Body of pancreas (tissue), 4 donors: Measurements from ENCODE around the gene RASGRF2. TPM values are rescaled to one million over a fixed set of nuclear protein-coding genes. Genes with fewer than 3 reads are reported as not detected.

Experiments
- ATAC-seq: fragments of 150-250 bp; one replicate; pipeline ENCODE4 v1.9.1; 2016
- DNase-seq, 4 donors: peaks; one replicate each; pipeline ENCODE4 v3.0.0-alpha.2; 2019
- H3K27ac ChIP-seq, 4 donors: fragments of 200-600 bp; sonication (generic); 1 replicate in 3 of 4; 2 replicates in 1 of 4; pipeline versions ENCODE4 v1.5.1 to v1.6.1; 2016 to 2019; ENCODE audit warnings: mild to moderate bottlenecking in 1 of 4, mixed read lengths in 1 of 4, moderate library complexity in 1 of 4
- H3K27me3 ChIP-seq, 2 donors: fragments of 200-600 bp; sonication (generic); one replicate each; pipeline ENCODE4 v1.6.0; 2016; ENCODE audit warnings: mild to moderate bottlenecking in 1 of 2
- H3K36me3 ChIP-seq, 2 donors: fragments of 200-600 bp; sonication (generic); replicated peaks in 1 of 2; 2 replicates each; pipeline ENCODE4 v1.5.1; 2016; ENCODE audit warnings: low read depth in 2 of 2; ENCODE audit not compliant: insufficient read depth in 1 of 2
- H3K4me1 ChIP-seq: fragments of 200-600 bp; sonication (generic); one replicate; pipeline ENCODE4 v1.6.0; 2016
- H3K4me3 ChIP-seq, 2 donors: fragments of 200-600 bp; sonication (generic); 1 replicate in 1 of 2; 2 replicates in 1 of 2; pipeline ENCODE4 v1.5.1; 2016 to 2019
- H3K9me3 ChIP-seq, 3 donors: fragments of 200-600 bp; sonication (generic); 1 replicate in 2 of 3; 2 replicates in 1 of 3; pipeline ENCODE4 v1.5.1; 2016
- POLR2A ChIP-seq, 3 donors: fragments of 450-650 bp; IDR thresholded peaks; one replicate each; pipeline ENCODE4 v1.6.1; 2016; ENCODE audit warnings: antibody characterized with exemption in 3 of 3, mild to moderate bottlenecking in 2 of 3
- WGBS, 2 donors: methylation state at CpG; one replicate each; pipeline ENCODE4 v1.1.5; 2017; 5-methylcytosine and 5-hydroxymethylcytosine counted together
- intact Hi-C: fragments of 100-400 bp; cut with DNase I; formaldehyde crosslinking; loops from one replicate; pipeline ENCODE4 v1.15.1; 2023
- total RNA-seq, 2 donors: library from RNA; depleted of rRNA; stranded (reverse); fragments of >200 nt; gene quantifications; one replicate each; pipeline ENCODE4 v1.1.0, GENCODE V29; 2016
- TF ChIP-seq, protein P1 (sequence below), 7 experiments: fragments of 450-650 bp in 4 of 7; fragments of 200-600 bp in 3 of 7; sonication (generic) in 3 of 7; IDR thresholded peaks; one replicate each; pipeline ENCODE4 v1.5.1; 2016 to 2019; ENCODE audit warnings: antibody characterized with exemption in 7 of 7

RASGRF2 gene
- total RNA-seq, 2 donors from 2014 or later, result 1.6 to 3.6 TPM

DNA sequence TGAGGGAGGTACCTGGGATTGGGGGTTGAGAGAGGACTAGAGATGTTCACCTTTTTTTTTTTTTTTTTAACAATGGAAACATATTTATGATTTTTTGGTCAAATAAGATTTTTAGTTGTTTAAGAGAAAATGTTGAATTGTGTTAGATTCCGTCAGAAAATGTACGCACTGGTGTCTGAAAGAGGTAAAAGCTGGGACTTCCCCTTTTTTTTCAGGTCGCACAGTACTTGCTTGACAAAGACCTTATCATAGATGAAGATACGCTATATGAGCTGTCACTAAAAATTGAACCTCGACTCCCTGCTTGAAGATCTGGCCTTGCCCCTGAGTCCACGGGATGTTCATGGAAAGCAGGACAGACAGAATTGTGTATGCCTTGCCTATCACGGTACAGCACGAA is 265.3 kb downstream of the RASGRF2 start:
- 72 to 88% methylated on average over 8 of the region's 8 CpGs for WGBS, 2 donors

DNA sequence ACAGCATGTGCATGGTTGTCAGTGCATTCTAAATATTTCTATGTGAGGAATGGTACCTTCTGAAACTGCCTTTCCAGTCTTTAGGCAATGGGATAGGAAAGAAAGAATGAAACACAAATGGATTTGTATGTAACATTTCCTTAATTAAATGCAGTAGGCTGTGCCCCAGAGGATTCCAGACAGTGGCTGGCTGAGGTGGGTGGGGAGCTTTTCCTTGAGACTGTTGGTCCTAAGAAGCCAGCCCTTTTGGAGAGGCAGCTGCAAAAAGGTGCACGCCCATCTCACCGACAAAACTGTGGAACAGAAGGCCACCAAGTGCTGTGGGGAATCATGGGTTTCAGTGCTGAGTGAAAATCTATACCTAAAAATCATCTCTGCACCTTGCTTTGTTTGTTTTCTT is 266.1 kb downstream of the RASGRF2 start:
- no peaks in the 10 kb centered on the region for H3K36me3 ChIP-seq
- 68 to 73% methylated on average over 2 of the region's 2 CpGs for WGBS, 2 donors

More for the DNA sequence above, 265.3 kb downstream of the RASGRF2 start:
- H3K36me3 ChIP-seq, result no peaks in the 10 kb centered on the region
- H3K27ac ChIP-seq, result no peak overlapping the region
- no peak overlapping the region for H3K4me3 ChIP-seq
- intact Hi-C loops, result no loop called here
- no peaks in the 10 kb centered on the region for H3K27me3 ChIP-seq
- no peaks in the 10 kb centered on the region for H3K9me3 ChIP-seq
- ATAC-seq (no peak), DNase-seq (no peak)
- TF ChIP-seq POLR2A (IDR thresholded peaks at IDR 0.05), result no peak
- TF ChIP-seq, protein P1, sequence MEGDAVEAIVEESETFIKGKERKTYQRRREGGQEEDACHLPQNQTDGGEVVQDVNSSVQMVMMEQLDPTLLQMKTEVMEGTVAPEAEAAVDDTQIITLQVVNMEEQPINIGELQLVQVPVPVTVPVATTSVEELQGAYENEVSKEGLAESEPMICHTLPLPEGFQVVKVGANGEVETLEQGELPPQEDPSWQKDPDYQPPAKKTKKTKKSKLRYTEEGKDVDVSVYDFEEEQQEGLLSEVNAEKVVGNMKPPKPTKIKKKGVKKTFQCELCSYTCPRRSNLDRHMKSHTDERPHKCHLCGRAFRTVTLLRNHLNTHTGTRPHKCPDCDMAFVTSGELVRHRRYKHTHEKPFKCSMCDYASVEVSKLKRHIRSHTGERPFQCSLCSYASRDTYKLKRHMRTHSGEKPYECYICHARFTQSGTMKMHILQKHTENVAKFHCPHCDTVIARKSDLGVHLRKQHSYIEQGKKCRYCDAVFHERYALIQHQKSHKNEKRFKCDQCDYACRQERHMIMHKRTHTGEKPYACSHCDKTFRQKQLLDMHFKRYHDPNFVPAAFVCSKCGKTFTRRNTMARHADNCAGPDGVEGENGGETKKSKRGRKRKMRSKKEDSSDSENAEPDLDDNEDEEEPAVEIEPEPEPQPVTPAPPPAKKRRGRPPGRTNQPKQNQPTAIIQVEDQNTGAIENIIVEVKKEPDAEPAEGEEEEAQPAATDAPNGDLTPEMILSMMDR (IDR thresholded peaks at IDR 0.05), result no peak
- no peaks in the 10 kb centered on the region for H3K4me1 ChIP-seq

GRCh38 chr5:81226949-81227348 is 266.8 kb downstream of the RASGRF2 start:
- ATAC-seq (no peak), DNase-seq (no peak)
- 31 to 48% methylated on average over 1 of the region's 1 CpG for WGBS, 2 donors
- no peaks in the 10 kb centered on the region for H3K36me3 ChIP-seq
- H3K27ac ChIP-seq, result no peak overlapping the region
- TF ChIP-seq, protein P1 (IDR thresholded peaks at IDR 0.05), result no peak
- no peak for TF ChIP-seq POLR2A (IDR thresholded peaks at IDR 0.05)
- H3K4me1 ChIP-seq, result no peaks in the 10 kb centered on the region
- intact Hi-C loops, result no loop called here
- H3K4me3 ChIP-seq, result no peak overlapping the region
- H3K9me3 ChIP-seq, result no peaks in the 10 kb centered on the region
- H3K27me3 ChIP-seq, result no peaks in the 10 kb centered on the region

More for the DNA sequence above, 266.1 kb downstream of the RASGRF2 start:
- TF ChIP-seq, protein P1 (IDR thresholded peaks at IDR 0.05), result no peak
- no peak for TF ChIP-seq POLR2A (IDR thresholded peaks at IDR 0.05)
- Histone ChIP-seq H3K4me1 (no peaks in the 10 kb centered on the region), H3K4me3 (no peak overlapping the region), H3K27ac (no peak overlapping the region), H3K9me3 (no peaks in the 10 kb centered on the region), H3K27me3 (no peaks in the 10 kb centered on the region)
- DNase-seq (no peak), ATAC-seq (no peak)
- intact Hi-C loops, result no loop called here

DNA sequence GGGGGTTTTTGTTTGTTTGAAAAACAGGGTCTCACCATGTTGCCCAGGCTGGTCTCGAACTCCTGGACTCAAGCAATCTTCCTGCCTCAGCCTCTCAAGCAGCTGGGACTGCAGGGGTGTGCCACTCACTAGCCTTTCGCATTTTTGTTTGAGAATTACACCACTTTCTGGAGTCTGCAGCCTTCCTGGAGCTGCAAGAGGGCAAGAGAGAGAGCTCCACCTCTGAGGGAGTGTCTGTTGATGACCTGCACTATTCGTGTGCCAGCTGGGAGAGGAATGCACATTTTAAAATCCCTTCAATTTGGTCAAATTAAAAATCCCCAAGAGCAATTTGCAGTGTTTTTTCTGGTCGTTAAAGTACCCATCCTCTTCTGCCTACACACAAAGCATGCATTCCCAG is 267.9 kb downstream of the RASGRF2 start:
- Histone ChIP-seq H3K27ac (no peak overlapping the region), H3K9me3 (no peaks in the 10 kb centered on the region), H3K27me3 (no peaks in the 10 kb centered on the region), H3K4me3 (no peak overlapping the region), H3K36me3 (no peaks in the 10 kb centered on the region), H3K4me1 (peaks cover 8% of the 10 kb centered on the region)
- WGBS, 2 donors, result 63 to 68% methylated on average over 4 of the region's 4 CpGs
- DNase-seq, result no peak
- TF ChIP-seq, protein P1 (IDR thresholded peaks at IDR 0.05), result no peak
- TF ChIP-seq POLR2A (IDR thresholded peaks at IDR 0.05), result no peak
- intact Hi-C loops, result no loop called here
- no peak for ATAC-seq

- intact Hi-C loops, result no loop called here
- no peak for DNase-seq
- H3K4me3 ChIP-seq, result no peak overlapping the region
- no peak for TF ChIP-seq POLR2A (IDR thresholded peaks at IDR 0.05)
- TF ChIP-seq, protein P1 (IDR thresholded peaks at IDR 0.05), result no peak
- 74 to 83% methylated on average over 8 of the region's 8 CpGs for WGBS, 2 donors
- no peaks in the 10 kb centered on the region for H3K36me3 ChIP-seq
- H3K27ac ChIP-seq, result no peak overlapping the region
- H3K27me3 ChIP-seq, result no peaks in the 10 kb centered on the region
- peaks cover 27% of the 10 kb centered on the region for H3K4me1 ChIP-seq
- no peak for ATAC-seq
- H3K9me3 ChIP-seq, result no peaks in the 10 kb centered on the region
Measured at GRCh38 chr5:81230416-81230815, 270.3 kb downstream of the RASGRF2 start.
